H1 (cell line): ENCODE data around the gene RAD51D. TPM values are rescaled to one million over a fixed set of nuclear protein-coding genes. Genes with fewer than 3 reads are reported as not detected.
A peak's percentile ranks its signal among the peaks of the same experiment; 100 is the strongest.

ENCODE experiments used
- CTCF ChIA-PET: fragments of 300-600 bp; sonication (Branson Sonifier 250); formaldehyde crosslinking; loops from one replicate; lab custom pipeline; 2021; ENCODE audit not compliant: partially characterized antibody; lab: Charles Lee
- POLR2A ChIA-PET: fragments of 300-600 bp; sonication (Branson Sonifier 250); formaldehyde crosslinking; loops from one replicate; lab custom pipeline; 2021; ENCODE audit warnings: inconsistent platforms; ENCODE audit not compliant: partially characterized antibody; lab: Charles Lee
- DNase-seq, 2 experiments: peaks; one replicate each; pipeline versions ENCODE4 v3.0.0 to v3.0.0-alpha.2; 2010 to 2022; ENCODE audit warnings: low spot score in 2 of 2, low read depth in 1 of 2, mixed read lengths in 1 of 2
- FAIRE-seq: peaks from 2 replicates; lab custom pipeline; 2011; peaks lifted over from hg19 to GRCh38; lab: Jason Lieb, UNC
- H2AFZ ChIP-seq: 2 replicates; pipeline ENCODE4 v1.8.1; 2012; ENCODE audit warnings: low read length, inconsistent platforms
- H2AK5ac ChIP-seq: 2 replicates; pipeline ENCODE4 v1.6.1; 2013; ENCODE audit warnings: low read depth, low read length
- H2BK120ac ChIP-seq: replicated peaks from 2 replicates; pipeline ENCODE3; 2013; ENCODE audit warnings: low read depth, low read length, inconsistent platforms
- H2BK12ac ChIP-seq: 2 replicates; pipeline ENCODE4 v1.6.1; 2013; ENCODE audit warnings: low read depth, low read length
- H2BK15ac ChIP-seq: 2 replicates; pipeline ENCODE4 v1.6.1; 2013; ENCODE audit warnings: low read length
- H2BK20ac ChIP-seq: 2 replicates; pipeline ENCODE4 v1.6.1; 2013; ENCODE audit warnings: low read length
- H2BK5ac ChIP-seq: 2 replicates; pipeline ENCODE4 v1.6.1; 2013; ENCODE audit warnings: low read depth, low read length
- H3K14ac ChIP-seq: 2 replicates; pipeline ENCODE4 v1.6.1; 2013; ENCODE audit warnings: inconsistent platforms; ENCODE audit not compliant: insufficient read length
- H3K18ac ChIP-seq: 2 replicates; pipeline ENCODE4 v1.6.1; 2013; ENCODE audit warnings: low read length; ENCODE audit errors: extremely low read depth
- H3K23ac ChIP-seq: 2 replicates; pipeline ENCODE4 v1.6.1; 2013; ENCODE audit warnings: inconsistent platforms; ENCODE audit not compliant: insufficient read length
- H3K23me2 ChIP-seq: 2 replicates; pipeline ENCODE4 v1.6.1; 2013; ENCODE audit warnings: low read depth, low read length
- H3K27ac ChIP-seq: 2 replicates; pipeline ENCODE4 v1.6.1; 2011; ENCODE audit warnings: low read depth, low read length, inconsistent platforms
- H3K27me3 ChIP-seq, 4 experiments: replicated peaks in 1 of 4; 1 replicate in 1 of 4; 2 replicates in 3 of 4; pipeline versions ENCODE4 v1.6.1 to v1.8.1; 2011 to 2013; ENCODE audit warnings: low read length in 3 of 4, mild to moderate bottlenecking in 3 of 4, inconsistent platforms in 2 of 4, mixed read lengths in 2 of 4, moderate library complexity in 1 of 4; ENCODE audit not compliant: control insufficient read depth in 3 of 4, insufficient read depth in 3 of 4; ENCODE audit errors: extremely low read depth in 1 of 4
- H3K36me3 ChIP-seq, 4 experiments: 2 replicates each; pipeline versions ENCODE4 v1.6.1 to v1.8.1; 2011 to 2013; ENCODE audit warnings: mild to moderate bottlenecking in 4 of 4, low read length in 3 of 4, moderate library complexity in 2 of 4, control low read depth in 1 of 4, inconsistent platforms in 1 of 4; ENCODE audit not compliant: insufficient read depth in 4 of 4, control insufficient read depth in 2 of 4
- H3K4ac ChIP-seq: replicated peaks from 2 replicates; pipeline ENCODE3; 2013; ENCODE audit warnings: low read length, low read depth, mixed read lengths, inconsistent platforms; ENCODE audit not compliant: insufficient read length
- H3K4me1 ChIP-seq, 4 experiments: replicated peaks in 1 of 4; 1 replicate in 1 of 4; 2 replicates in 3 of 4; pipeline versions ENCODE4 v1.6.1 to v1.8.1; 2011 to 2013; ENCODE audit warnings: low read length in 3 of 4, inconsistent platforms in 2 of 4, mixed read lengths in 1 of 4; ENCODE audit not compliant: insufficient read depth in 4 of 4, control insufficient read depth in 3 of 4
- H3K4me2 ChIP-seq, 2 experiments: 2 replicates each; pipeline versions ENCODE4 v1.6.1 to v1.8.1; 2011 to 2013; ENCODE audit warnings: low read depth in 2 of 2, low read length in 2 of 2, control low read depth in 1 of 2, inconsistent platforms in 1 of 2, mild to moderate bottlenecking in 1 of 2; ENCODE audit not compliant: insufficient read depth in 1 of 2
- H3K4me3 ChIP-seq, 4 experiments: fragments of 200-600, 300-600 bp in 1 of 4; sonication (generic), shearing (Covaris generic), sonication (Bioruptor Twin) in 1 of 4; 2 replicates each; pipeline versions ENCODE4 v1.5.1 to v1.8.1; 2011 to 2016; ENCODE audit warnings: low read length in 4 of 4, low read depth in 3 of 4, control low read depth in 2 of 4, inconsistent platforms in 2 of 4, mild to moderate bottlenecking in 2 of 4, mixed read lengths in 1 of 4, moderate library complexity in 1 of 4; ENCODE audit not compliant: insufficient read depth in 2 of 4; ENCODE audit errors: extremely low read depth in 1 of 4
- H3K56ac ChIP-seq: replicated peaks from 2 replicates; pipeline ENCODE3; 2013; ENCODE audit warnings: low read depth, mild to moderate bottlenecking, mixed read lengths, low read length, inconsistent platforms; ENCODE audit not compliant: insufficient read length
- H3K79me1 ChIP-seq: 2 replicates; pipeline ENCODE4 v1.6.1; 2013; ENCODE audit warnings: low read depth, low read length, control low read depth
- H3K79me2 ChIP-seq, 2 experiments: 2 replicates each; pipeline versions ENCODE4 v1.6.1 to v1.8.1; 2012 to 2013; ENCODE audit warnings: low read length in 2 of 2, mild to moderate bottlenecking in 2 of 2, inconsistent platforms in 1 of 2; ENCODE audit not compliant: insufficient read depth in 2 of 2, control insufficient read depth in 1 of 2
- H3K9ac ChIP-seq, 4 experiments: replicated peaks in 1 of 4; 1 replicate in 1 of 4; 2 replicates in 3 of 4; pipeline versions ENCODE4 v1.6.1 to v1.8.1; 2011 to 2013; ENCODE audit warnings: low read depth in 3 of 4, low read length in 3 of 4, control low read depth in 2 of 4, mild to moderate bottlenecking in 2 of 4, moderate library complexity in 2 of 4, inconsistent platforms in 1 of 4; ENCODE audit errors: extremely low read depth in 1 of 4
- H3K9me3 ChIP-seq, 2 experiments: 2 replicates each; pipeline versions ENCODE4 v1.6.1 to v1.8.1; 2012 to 2013; ENCODE audit warnings: mild to moderate bottlenecking in 2 of 2, moderate library complexity in 2 of 2, control low read depth in 1 of 2, inconsistent platforms in 1 of 2, low read depth in 1 of 2, low read length in 1 of 2, mixed read lengths in 1 of 2; ENCODE audit not compliant: insufficient read depth in 2 of 2
- H4K20me1 ChIP-seq, 2 experiments: replicated peaks in 1 of 2; 2 replicates each; pipeline versions ENCODE3 to v1.8.1; 2011 to 2013; ENCODE audit warnings: inconsistent platforms in 2 of 2, low read length in 2 of 2, mild to moderate bottlenecking in 1 of 2; ENCODE audit not compliant: insufficient read depth in 2 of 2, control insufficient read depth in 1 of 2
- H4K5ac ChIP-seq: 2 replicates; pipeline ENCODE4 v1.6.1; 2013; ENCODE audit warnings: low read length, low read depth, mixed read lengths, inconsistent platforms; ENCODE audit not compliant: insufficient read length
- H4K8ac ChIP-seq: 2 replicates; pipeline ENCODE4 v1.8.0; 2013; ENCODE audit warnings: mild to moderate bottlenecking, moderate library complexity, low read length, inconsistent platforms; ENCODE audit not compliant: insufficient read depth; ENCODE audit errors: extremely low read depth
- H4K91ac ChIP-seq: replicated peaks from 2 replicates; pipeline ENCODE3; 2013; ENCODE audit warnings: low read length, mixed read lengths, inconsistent platforms; ENCODE audit not compliant: insufficient read length
- BRCA1 ChIP-seq: IDR thresholded peaks from 2 replicates; pipeline ENCODE4 v1.6.1; 2012; ENCODE audit warnings: low read depth, low read length, improper control_type of control experiment
- CBX8 ChIP-seq: fragments of 300-800, 300-1000 bp; sonication (generic); IDR thresholded peaks from 2 replicates; pipeline ENCODE4 v1.7.1; 2016; ENCODE audit warnings: low read depth, low read length, borderline replicate concordance
- EP300 ChIP-seq, 2 experiments: IDR thresholded peaks; 1 replicate in 1 of 2; 2 replicates in 1 of 2; pipeline ENCODE4 v1.6.1; 2011 to 2012; ENCODE audit warnings: low read depth in 2 of 2, low read length in 2 of 2, mild to moderate bottlenecking in 2 of 2, borderline replicate concordance in 1 of 2, inconsistent platforms in 1 of 2, moderate library complexity in 1 of 2
- GABPA ChIP-seq: IDR thresholded peaks from 2 replicates; pipeline ENCODE4 v1.6.1; 2011; ENCODE audit warnings: mild to moderate bottlenecking, low read length, moderate library complexity, borderline replicate concordance; ENCODE audit not compliant: insufficient read depth
- GTF2F1 ChIP-seq: IDR thresholded peaks from 2 replicates; pipeline ENCODE4 v1.6.1; 2012; ENCODE audit warnings: low read depth, low read length, improper control_type of control experiment, borderline replicate concordance
- KDM4A ChIP-seq: IDR thresholded peaks from one replicate; pipeline ENCODE4 v1.7.1; 2012; ENCODE audit warnings: low read depth, mild to moderate bottlenecking, moderate library complexity, low read length, inconsistent platforms; ENCODE audit not compliant: severe bottlenecking
- POU5F1 ChIP-seq: IDR thresholded peaks from 2 replicates; pipeline ENCODE4 v1.6.1; 2011; ENCODE audit warnings: low read depth, mild to moderate bottlenecking, low read length, moderate library complexity
- SIN3A ChIP-seq, 2 experiments: IDR thresholded peaks in 1 of 2; conservative IDR thresholded peaks in 1 of 2; 2 replicates each; pipeline ENCODE4 v1.6.1; 2011 to 2012; ENCODE audit warnings: low read length in 2 of 2, improper control_type of control experiment in 1 of 2, low read depth in 1 of 2, mild to moderate bottlenecking in 1 of 2
- SRF ChIP-seq: IDR thresholded peaks from 2 replicates; pipeline ENCODE4 v1.6.1; 2011; ENCODE audit warnings: mild to moderate bottlenecking, low read depth, low read length, moderate library complexity
- TEAD4 ChIP-seq: IDR thresholded peaks from 2 replicates; pipeline ENCODE4 v1.6.1; 2012; ENCODE audit warnings: low read depth, low read length, inconsistent platforms, mixed read lengths
- WGBS, 2 experiments: shearing (Covaris generic) in 1 of 2; methylation state at CpG; one replicate each; pipeline versions ENCODE4 v1.1.6 to v1.1.7; 2013 to 2015; ENCODE audit warnings: low lambda C conversion rate in 2 of 2, mixed read lengths in 2 of 2, inconsistent platforms in 1 of 2, low coverage in 1 of 2, missing lambda C conversion rate in 1 of 2; ENCODE audit not compliant: insufficient replicate concordance in 2 of 2, insufficient coverage in 1 of 2, insufficient read length in 1 of 2; ENCODE audit errors: extremely low coverage in 1 of 2, missing lambda C conversion rate in 1 of 2; 5-methylcytosine and 5-hydroxymethylcytosine counted together
- polyA plus RNA-seq, 7 experiments: library from polyadenylated mRNA; depleted of rRNA in 3 of 7; stranded (reverse) in 5 of 7; unstranded in 2 of 7; fragments of >200 nt in 5 of 7; fragments of 200-250 nt in 2 of 7; gene quantifications; 1 replicate in 5 of 7; 2 replicates in 1 of 7; 4 replicates in 1 of 7; pipeline versions ENCODE4 v1.2.1 to v1.2.3, GENCODE V29; 2011 to 2013; ENCODE audit warnings: missing spikeins in 2 of 7, mixed read lengths in 2 of 7
- total RNA-seq: library from RNA; stranded (reverse); fragmentation: NEBNext Ultra II Directional; extraction: Animal tissue kit (Norgen Biotek cat#: 25700); gene quantifications from 2 replicates; pipeline ENCODE4 v1.2.1, GENCODE V29; 2021

Gene RAD51D
- total and polyA plus RNA-seq, 2 of the 8 experiments (the other 6 are each of a cell fraction or from before 2014, with no cell fraction given): 10.2 to 12.9 TPM

- Histone ChIP-seq H2BK15ac (no peak overlapping the region), H3K56ac (no peak overlapping the region), H3K79me1 (no peaks in the 10 kb centered on the region; the same call in 1 of the 2 replicates), H3K18ac (no peak overlapping the region), H4K5ac (no peak overlapping the region), H2BK120ac (no peak overlapping the region), H3K9me3 (no peaks in the 10 kb centered on the region), H4K20me1 (no peaks in the 10 kb centered on the region), H3K27me3 (no peaks in the 10 kb centered on the region), H3K23ac (no peak overlapping the region), H2AK5ac (no peak overlapping the region), H2BK20ac (no peak overlapping the region), H3K79me2 (peaks cover 0 to 2% of the 10 kb centered on the region in 2 experiments; a peak in 1 of 4 replicates), H3K23me2 (peaks cover 12% of the 10 kb centered on the region; the same call in 1 of the 2 replicates), H2AFZ (no peak overlapping the region), H4K91ac (no peak overlapping the region), H4K8ac (no peak overlapping the region), H3K9ac (no peak overlapping the region), H3K4me2 (peak overlapping the region; percentile 74 to 86), H3K27ac (no peak overlapping the region), H2BK12ac (no peak overlapping the region), H3K36me3 (no peaks in the 10 kb centered on the region), H3K4me3 (peak overlapping the region; percentile 53 to 86 (median 76)), H3K4ac (no peak overlapping the region), H2BK5ac (no peak overlapping the region), H3K4me1 (peaks cover 6 to 23% (median 11%) of the 10 kb centered on the region in 4 experiments), H3K14ac (no peak overlapping the region)
- ChIA-PET CTCF (interaction anchor here (0.6 to 1.4 kb wide), 5 partner anchors 31 to 1151 kb away, joined by 3 to 4 read pairs (median 3); no protein-coding TSS in a partner anchor), POLR2A (interaction anchor here (1.0 to 1.6 kb wide), 4 partner anchors 11 to 80 kb away, joined by 3 to 7 read pairs (median 4); partner anchors contain the start of gene RFFL)
- WGBS, 2 experiments: 60% methylated on average over 9 of the region's 9 CpGs; no CpG with 5 or more reads in 1 of the 2 experiments
- FAIRE-seq (no peak), DNase-seq (no peak)
- no peak for TF ChIP-seq SIN3A (conservative IDR thresholded peaks at IDR 0.05 in 1 of 2, IDR thresholded peaks at IDR 0.05 in 1 of 2; ENCODE audit: low read depth in 1 of 2, low read length in 2 of 2)
- TF ChIP-seq CBX8: no peak
- TF ChIP-seq BRCA1: no peak
- TF ChIP-seq TEAD4: no peak
- TF ChIP-seq GTF2F1: no peak
- TF ChIP-seq EP300 (IDR thresholded peaks at IDR 0.05; ENCODE audit: borderline replicate concordance in 1 of 2, low read depth in 2 of 2, low read length in 2 of 2): no peak
- no peak for TF ChIP-seq POU5F1
- TF ChIP-seq SRF: no peak
- no peak for TF ChIP-seq GABPA
- TF ChIP-seq KDM4A: no peak
These were observed 31.8 kb downstream of the RAD51D start for GRCh38 chr17:35087731-35088355.
